Measurements from ENCODE around the gene CYP1A2. TPM values are rescaled to one million over a fixed set of nuclear protein-coding genes. Genes with fewer than 3 reads are reported as not detected.

Gene CYP1A2
- not detected for polyA plus RNA-seq (2012; ENCODE audit: low read depth, missing spikeins)

- DNase-seq (ENCODE audit: insufficient read length, low spot score) (no peak), FAIRE-seq (no peak)
- TF ChIP-seq POLR2A (IDR thresholded peaks at IDR 0.05; ENCODE audit: low read depth, low read length) (no peak), TAF1 (IDR thresholded peaks at IDR 0.05; ENCODE audit: low read depth, low read length) (no peak), POU2F2 (IDR thresholded peaks at IDR 0.05; ENCODE audit: low read depth, low read length) (no peak), SPI1 (IDR thresholded peaks at IDR 0.05; ENCODE audit: low read depth, low read length) (no peak), PAX5 (IDR thresholded peaks at IDR 0.05; ENCODE audit: insufficient read depth, low read length, severe bottlenecking) (no peak), POLR2AphosphoS5 (IDR thresholded peaks at IDR 0.05; ENCODE audit: low read depth, low read length) (no peak)
Measured at GRCh38 chr15:74748322-74748946, at the start of gene CYP1A2. CYP1A2 (plus strand) TSS chr15:74748845; CDS start chr15:74749739, 894 bp downstream.

GRCh38 chr15:74709011-74709410, 39.6 kb upstream of the CYP1A2 start:
- FAIRE-seq (no peak), DNase-seq (ENCODE audit: insufficient read length, low spot score) (no peak)
- TF ChIP-seq SPI1 (IDR thresholded peaks at IDR 0.05; ENCODE audit: low read depth, low read length), result no peak
- no peak for TF ChIP-seq POU2F2 (IDR thresholded peaks at IDR 0.05; ENCODE audit: low read depth, low read length)
- TF ChIP-seq POLR2A (IDR thresholded peaks at IDR 0.05; ENCODE audit: low read depth, low read length), result no peak

GRCh38 chr15:74709892-74710291, 38.8 kb upstream of the CYP1A2 start:
- TF ChIP-seq SPI1 (IDR thresholded peaks at IDR 0.05; ENCODE audit: low read depth, low read length) (no peak), TAF1 (IDR thresholded peaks at IDR 0.05; ENCODE audit: low read depth, low read length) (no peak), POLR2AphosphoS5 (IDR thresholded peaks at IDR 0.05; ENCODE audit: low read depth, low read length) (no peak), PAX5 (IDR thresholded peaks at IDR 0.05; ENCODE audit: insufficient read depth, low read length, severe bottlenecking) (no peak), POLR2A (IDR thresholded peaks at IDR 0.05; ENCODE audit: low read depth, low read length) (no peak), POU2F2 (IDR thresholded peaks at IDR 0.05; ENCODE audit: low read depth, low read length) (no peak)
- no peak for FAIRE-seq
- DNase-seq (ENCODE audit: insufficient read length, low spot score), result no peak

- TF ChIP-seq POU2F2 (IDR thresholded peaks at IDR 0.05; ENCODE audit: low read depth, low read length), result no peak
- no peak for TF ChIP-seq TAF1 (IDR thresholded peaks at IDR 0.05; ENCODE audit: low read depth, low read length)
- FAIRE-seq (no peak), DNase-seq (ENCODE audit: insufficient read length, low spot score) (no peak)
Measured at GRCh38 chr15:74710319-74711094, 38.1 kb upstream of the CYP1A2 start.

GRCh38 chr15:74712311-74712710, 36.3 kb upstream of the CYP1A2 start:
- TF ChIP-seq POLR2A (IDR thresholded peaks at IDR 0.05; ENCODE audit: low read depth, low read length), result no peak
- no peak for TF ChIP-seq POLR2AphosphoS5 (IDR thresholded peaks at IDR 0.05; ENCODE audit: low read depth, low read length)
- TF ChIP-seq SPI1 (IDR thresholded peaks at IDR 0.05; ENCODE audit: low read depth, low read length), result no peak
- no peak for TF ChIP-seq PAX5 (IDR thresholded peaks at IDR 0.05; ENCODE audit: insufficient read depth, low read length, severe bottlenecking)
- TF ChIP-seq POU2F2 (IDR thresholded peaks at IDR 0.05; ENCODE audit: low read depth, low read length), result no peak
- TF ChIP-seq TAF1 (IDR thresholded peaks at IDR 0.05; ENCODE audit: low read depth, low read length), result no peak
- DNase-seq (ENCODE audit: insufficient read length, low spot score), result no peak
- no peak for FAIRE-seq

GRCh38 chr15:74716651-74717050, 32.0 kb upstream of the CYP1A2 start:
- FAIRE-seq (no peak), DNase-seq (ENCODE audit: insufficient read length, low spot score) (no peak)
- TF ChIP-seq POU2F2 (IDR thresholded peaks at IDR 0.05; ENCODE audit: low read depth, low read length) (no peak), PAX5 (IDR thresholded peaks at IDR 0.05; ENCODE audit: insufficient read depth, low read length, severe bottlenecking) (no peak), POLR2AphosphoS5 (IDR thresholded peaks at IDR 0.05; ENCODE audit: low read depth, low read length) (no peak), SPI1 (IDR thresholded peaks at IDR 0.05; ENCODE audit: low read depth, low read length) (no peak), POLR2A (IDR thresholded peaks at IDR 0.05; ENCODE audit: low read depth, low read length) (no peak), TAF1 (IDR thresholded peaks at IDR 0.05; ENCODE audit: low read depth, low read length) (no peak)

- FAIRE-seq (no peak), DNase-seq (ENCODE audit: insufficient read length, low spot score) (no peak)
- TF ChIP-seq PAX5 (IDR thresholded peaks at IDR 0.05; ENCODE audit: insufficient read depth, low read length, severe bottlenecking) (no peak), POU2F2 (IDR thresholded peaks at IDR 0.05; ENCODE audit: low read depth, low read length) (no peak), TAF1 (IDR thresholded peaks at IDR 0.05; ENCODE audit: low read depth, low read length) (no peak), SPI1 (IDR thresholded peaks at IDR 0.05; ENCODE audit: low read depth, low read length) (no peak), POLR2A (IDR thresholded peaks at IDR 0.05; ENCODE audit: low read depth, low read length) (no peak), POLR2AphosphoS5 (IDR thresholded peaks at IDR 0.05; ENCODE audit: low read depth, low read length) (no peak)
Measured at GRCh38 chr15:74722591-74722990, 26.1 kb upstream of the CYP1A2 start.

GRCh38 chr15:74723187-74723586, 25.5 kb upstream of the CYP1A2 start:
- no peak for DNase-seq (ENCODE audit: insufficient read length, low spot score)
- TF ChIP-seq PAX5 (IDR thresholded peaks at IDR 0.05; ENCODE audit: insufficient read depth, low read length, severe bottlenecking), result no peak
- TF ChIP-seq POU2F2 (IDR thresholded peaks at IDR 0.05; ENCODE audit: low read depth, low read length), result no peak
- TF ChIP-seq SPI1 (IDR thresholded peaks at IDR 0.05; ENCODE audit: low read depth, low read length), result no peak
- TF ChIP-seq TAF1 (IDR thresholded peaks at IDR 0.05; ENCODE audit: low read depth, low read length), result no peak
- TF ChIP-seq POLR2AphosphoS5 (IDR thresholded peaks at IDR 0.05; ENCODE audit: low read depth, low read length), result no peak
- TF ChIP-seq POLR2A (IDR thresholded peaks at IDR 0.05; ENCODE audit: low read depth, low read length), result no peak
- no peak for FAIRE-seq

GRCh38 chr15:74723754-74724334, 24.8 kb upstream of the CYP1A2 start:
- DNase-seq (ENCODE audit: insufficient read length, low spot score), result peak; percentile 48
- peak; percentile 55 for FAIRE-seq
- no peak for TF ChIP-seq POLR2AphosphoS5 (IDR thresholded peaks at IDR 0.05; ENCODE audit: low read depth, low read length)
- no peak for TF ChIP-seq TAF1 (IDR thresholded peaks at IDR 0.05; ENCODE audit: low read depth, low read length)
- TF ChIP-seq POU2F2 (IDR thresholded peaks at IDR 0.05; ENCODE audit: low read depth, low read length), result no peak
- TF ChIP-seq SPI1 (IDR thresholded peaks at IDR 0.05; ENCODE audit: low read depth, low read length), result no peak
